Measurements from ENCODE around the gene AQP2. TPM values are rescaled to one million over a fixed set of nuclear protein-coding genes. Genes with fewer than 3 reads are reported as not detected.

The AQP2 gene
- total RNA-seq, 2 donors from 2014 or later = 3.0 TPM; not detected in 1

DNA sequence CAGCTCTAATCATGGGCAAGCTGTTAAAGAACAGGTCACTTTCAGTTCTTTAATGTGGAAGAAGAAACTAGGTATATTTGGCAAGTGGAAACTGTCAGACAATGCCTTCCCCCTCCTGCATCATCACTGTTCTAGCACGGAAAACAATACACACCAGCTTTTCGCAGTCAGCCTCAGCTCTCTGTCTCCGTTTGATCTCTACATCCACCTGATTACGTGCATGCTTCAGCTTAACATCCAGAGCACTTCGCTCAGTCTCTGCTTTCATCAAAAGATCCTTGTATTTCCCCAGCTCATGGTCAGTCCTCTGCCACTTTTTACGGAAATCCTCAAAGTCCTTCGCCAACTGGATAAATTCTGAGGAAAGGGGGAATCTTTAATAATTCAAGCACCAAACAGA is 55.7 kb downstream of the AQP2 start:
- no peak overlapping the region for H3K27ac ChIP-seq
- H3K9me3 ChIP-seq = no peaks in the 10 kb centered on the region
- no peaks in the 10 kb centered on the region for H3K4me1 ChIP-seq (ENCODE audit: control insufficient read depth in 1 of 2, low read depth in 2 of 2)
- no peaks in the 10 kb centered on the region for H3K27me3 ChIP-seq (replicated peaks; ENCODE audit: insufficient read depth)
- H3K4me3 ChIP-seq = no peak overlapping the region
- no peaks in the 10 kb centered on the region for H3K36me3 ChIP-seq
- TF ChIP-seq, protein P1, sequence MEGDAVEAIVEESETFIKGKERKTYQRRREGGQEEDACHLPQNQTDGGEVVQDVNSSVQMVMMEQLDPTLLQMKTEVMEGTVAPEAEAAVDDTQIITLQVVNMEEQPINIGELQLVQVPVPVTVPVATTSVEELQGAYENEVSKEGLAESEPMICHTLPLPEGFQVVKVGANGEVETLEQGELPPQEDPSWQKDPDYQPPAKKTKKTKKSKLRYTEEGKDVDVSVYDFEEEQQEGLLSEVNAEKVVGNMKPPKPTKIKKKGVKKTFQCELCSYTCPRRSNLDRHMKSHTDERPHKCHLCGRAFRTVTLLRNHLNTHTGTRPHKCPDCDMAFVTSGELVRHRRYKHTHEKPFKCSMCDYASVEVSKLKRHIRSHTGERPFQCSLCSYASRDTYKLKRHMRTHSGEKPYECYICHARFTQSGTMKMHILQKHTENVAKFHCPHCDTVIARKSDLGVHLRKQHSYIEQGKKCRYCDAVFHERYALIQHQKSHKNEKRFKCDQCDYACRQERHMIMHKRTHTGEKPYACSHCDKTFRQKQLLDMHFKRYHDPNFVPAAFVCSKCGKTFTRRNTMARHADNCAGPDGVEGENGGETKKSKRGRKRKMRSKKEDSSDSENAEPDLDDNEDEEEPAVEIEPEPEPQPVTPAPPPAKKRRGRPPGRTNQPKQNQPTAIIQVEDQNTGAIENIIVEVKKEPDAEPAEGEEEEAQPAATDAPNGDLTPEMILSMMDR (IDR thresholded peaks at IDR 0.05) = no peak
- ATAC-seq (ENCODE audit: insufficient number of reproducible peaks, low FRiP score, low read depth) = no peak
- no peak for DNase-seq (ENCODE audit: low spot score)

DNA sequence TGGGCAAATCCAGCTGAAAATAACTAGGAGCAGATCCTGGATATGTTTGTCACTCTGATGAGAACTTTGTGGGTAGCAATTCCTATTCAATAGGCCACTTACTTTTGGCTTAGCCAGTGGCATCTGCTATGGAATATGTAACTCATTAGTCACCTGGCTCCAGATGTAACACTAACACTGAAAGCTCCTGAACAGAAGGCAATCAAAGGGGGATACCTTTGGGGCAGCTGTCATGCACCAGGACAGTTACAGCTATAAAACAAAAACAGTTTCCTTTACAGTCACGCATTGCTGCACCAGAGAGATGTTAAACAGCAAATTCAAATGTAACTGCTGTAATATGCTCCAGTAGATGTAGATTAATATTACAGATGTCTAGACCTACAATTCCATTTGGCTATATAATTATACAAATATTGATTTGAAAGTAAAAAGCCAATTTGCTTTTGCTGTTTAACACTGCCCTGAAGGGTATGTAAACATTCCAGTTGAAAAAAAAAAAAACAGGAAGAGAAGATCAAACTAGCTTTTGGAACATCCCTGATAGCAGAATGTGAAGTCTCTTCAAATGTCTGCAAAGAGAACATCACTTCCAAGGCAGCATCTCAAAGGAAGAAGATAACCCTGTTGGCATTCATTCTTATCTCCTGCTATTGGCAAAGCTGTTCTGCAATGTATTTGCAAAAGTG is 56.4 kb downstream of the AQP2 start:
- H3K27ac ChIP-seq = no peak overlapping the region
- H3K4me3 ChIP-seq = no peak overlapping the region
- TF ChIP-seq, protein P1 (IDR thresholded peaks at IDR 0.05) = no peak
- H3K36me3 ChIP-seq = no peaks in the 10 kb centered on the region
- no peak for DNase-seq (ENCODE audit: low spot score)
- H3K9me3 ChIP-seq = no peaks in the 10 kb centered on the region
- H3K4me1 ChIP-seq (ENCODE audit: control insufficient read depth in 1 of 2, low read depth in 2 of 2) = no peaks in the 10 kb centered on the region
- no peaks in the 10 kb centered on the region for H3K27me3 ChIP-seq (replicated peaks; ENCODE audit: insufficient read depth)
- no peak for ATAC-seq (ENCODE audit: insufficient number of reproducible peaks, low FRiP score, low read depth)

Other genes with a start within 250 kb of the AQP2 start
- 10 to 100 TPM; 26.7 to 37.4 TPM for gene FMNL3, start 243.3 kb upstream of the AQP2 start, total RNA-seq
- gene TMBIM6, start 209.2 kb upstream of the AQP2 start, total RNA-seq = 100 to 1,000 TPM; 232 to 244 TPM
- 10 to 100 TPM; 34.9 to 38.0 TPM for gene NCKAP5L, start 122.3 kb upstream of the AQP2 start, total RNA-seq
- gene BCDIN3D, start 107.6 kb upstream of the AQP2 start, total RNA-seq = 1 to 10 TPM; 1.6 to 2.7 TPM
- gene FAIM2, start 46.8 kb upstream of the AQP2 start, total RNA-seq = 1 to 10 TPM; 2.8 TPM
- under 1 TPM; 0.42 to 0.54 TPM for gene AQP5, start 11.1 kb downstream of the AQP2 start, total RNA-seq
- gene AQP6, start 22.2 kb downstream of the AQP2 start, total RNA-seq = not detected
- 1 to 10 TPM; 3.0 to 4.8 TPM for gene RACGAP1, start 74.8 kb downstream of the AQP2 start, total RNA-seq
- not detected for gene ASIC1, start 106.9 kb downstream of the AQP2 start, total RNA-seq
- 10 to 100 TPM; 53.6 to 60.0 TPM for gene SMARCD1, start 134.6 kb downstream of the AQP2 start, total RNA-seq
- gene GPD1, start 153.3 kb downstream of the AQP2 start, total RNA-seq = 1 to 10 TPM; 4.2 to 5.0 TPM
- 10 to 100 TPM; 50.8 to 57.2 TPM for gene COX14, start 161.5 kb downstream of the AQP2 start, total RNA-seq
- gene CERS5, start 216.6 kb downstream of the AQP2 start, total RNA-seq = 10 to 100 TPM; 34.6 to 73.5 TPM